Neural crest cell (in vitro differentiated cells): Measurements from ENCODE around the gene MAP3K6. TPM values are rescaled to one million over a fixed set of nuclear protein-coding genes. Genes with fewer than 3 reads are reported as not detected.

Experiments
- DNase-seq: peaks from one replicate; pipeline ENCODE4 v3.0.0; 2021; ENCODE audit warnings: low read depth, mixed read lengths, low spot score
- H3K27ac Mint-ChIP-seq: one replicate; pipeline ENCODE4 v1.8.0; 2021; ENCODE audit warnings: mild to moderate bottlenecking, mixed read lengths; ENCODE audit not compliant: unreplicated experiment
- H3K27me3 Mint-ChIP-seq: 2 replicates; pipeline ENCODE4 v1.8.0; 2021; ENCODE audit warnings: low read depth, mild to moderate bottlenecking, mixed read lengths
- H3K36me3 Mint-ChIP-seq: 2 replicates; pipeline ENCODE4 v1.8.0; 2021; ENCODE audit warnings: low read depth, mild to moderate bottlenecking, mixed read lengths
- H3K4me1 Mint-ChIP-seq: 2 replicates; pipeline ENCODE4 v1.8.0; 2021; ENCODE audit warnings: mixed read lengths
- H3K4me3 Mint-ChIP-seq: one replicate; pipeline ENCODE4 v1.8.0; 2021; ENCODE audit warnings: mild to moderate bottlenecking, mixed read lengths
- H3K9me3 Mint-ChIP-seq: 2 replicates; pipeline ENCODE4 v1.8.0; 2021; ENCODE audit warnings: mixed read lengths
- total RNA-seq: library from RNA; stranded (reverse); gene quantifications from 2 replicates; pipeline ENCODE4 v1.2.1, GENCODE V29; 2021
- TF ChIP-seq, protein P1 (sequence below): fragments of 200-600 bp; sonication (generic); conservative IDR thresholded peaks from 2 replicates; pipeline ENCODE4 v1.5.0; 2021; ENCODE audit warnings: antibody characterized with exemption, mild to moderate bottlenecking

The MAP3K6 gene
- total RNA-seq, 1 donor from 2014 or later = 13.6 TPM

DNA sequence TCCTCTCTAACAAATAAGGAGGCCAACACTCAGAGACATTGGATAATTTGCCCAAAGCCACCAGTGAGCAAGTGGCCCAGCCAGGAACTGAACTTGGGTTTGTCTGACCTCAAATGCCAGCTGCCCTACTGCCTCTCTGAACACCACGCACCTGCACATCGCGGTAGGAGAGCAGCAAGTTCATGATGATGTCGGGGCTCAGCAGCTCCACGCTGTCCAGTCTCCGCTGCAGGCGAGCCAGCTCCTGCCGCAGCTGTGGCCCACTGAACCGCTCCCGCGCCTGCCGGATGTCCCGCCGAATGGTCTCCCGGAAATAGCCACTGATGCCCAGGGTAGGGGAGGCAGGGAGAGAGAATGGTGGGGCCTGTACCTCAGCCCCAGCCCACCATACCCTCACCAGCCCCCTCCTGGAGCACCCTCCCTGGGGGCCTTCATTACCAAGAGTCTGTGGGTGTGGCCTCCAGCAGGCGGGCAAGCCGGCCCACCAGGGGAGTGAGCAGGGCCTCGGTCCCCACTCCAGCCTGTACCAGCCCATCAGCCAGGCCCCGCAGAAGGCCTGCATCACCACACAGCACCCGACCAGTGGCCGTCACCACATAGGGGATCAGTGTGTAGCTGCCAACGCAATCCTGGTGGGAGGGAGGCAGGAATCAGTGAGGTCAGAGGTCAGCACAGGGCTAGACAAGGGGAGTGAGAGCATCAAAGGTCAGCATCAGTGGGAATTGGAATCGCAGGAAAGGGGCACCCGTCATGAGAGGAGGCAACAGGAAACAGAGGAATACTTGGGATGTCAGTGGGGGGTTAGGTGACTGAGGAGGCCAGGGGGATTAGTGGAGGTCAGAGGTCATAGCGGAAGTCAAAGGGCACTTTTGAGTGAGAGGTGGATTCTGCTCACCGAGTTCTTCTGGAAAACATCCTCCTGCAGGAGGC is 2.7 kb downstream of the MAP3K6 start:
- H3K27ac Mint-ChIP-seq = no peak overlapping the region
- H3K4me3 Mint-ChIP-seq = peak overlapping the region; percentile 69
- no peaks in the 10 kb centered on the region for H3K9me3 Mint-ChIP-seq

DNA sequence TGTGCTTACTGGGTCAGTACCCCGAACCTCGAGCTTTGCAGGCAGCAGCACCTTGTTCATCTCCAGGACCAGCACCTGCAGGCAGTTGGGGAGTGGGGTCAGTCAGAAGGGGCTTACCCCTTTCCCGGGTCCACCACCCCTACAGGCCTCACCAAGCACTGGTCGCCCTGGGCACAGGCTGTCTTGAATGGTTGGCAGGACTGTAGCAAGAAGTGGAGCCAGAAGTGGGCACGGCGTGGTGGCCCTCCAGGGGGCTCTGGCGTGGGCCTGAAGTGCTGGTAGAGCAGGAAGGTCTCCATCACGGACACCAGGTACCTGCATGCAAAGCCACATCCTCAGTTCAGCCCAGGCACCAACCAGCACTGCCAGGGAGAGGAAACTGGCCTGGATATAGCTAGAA is 5.2 kb downstream of the MAP3K6 start:
- Mint-ChIP-seq H3K36me3 (no peaks in the 10 kb centered on the region), H3K9me3 (no peaks in the 10 kb centered on the region), H3K27me3 (peaks cover 36% of the 10 kb centered on the region), H3K4me1 (peaks cover 41% of the 10 kb centered on the region), H3K4me3 (no peak overlapping the region), H3K27ac (no peak overlapping the region)
- TF ChIP-seq, protein P1, sequence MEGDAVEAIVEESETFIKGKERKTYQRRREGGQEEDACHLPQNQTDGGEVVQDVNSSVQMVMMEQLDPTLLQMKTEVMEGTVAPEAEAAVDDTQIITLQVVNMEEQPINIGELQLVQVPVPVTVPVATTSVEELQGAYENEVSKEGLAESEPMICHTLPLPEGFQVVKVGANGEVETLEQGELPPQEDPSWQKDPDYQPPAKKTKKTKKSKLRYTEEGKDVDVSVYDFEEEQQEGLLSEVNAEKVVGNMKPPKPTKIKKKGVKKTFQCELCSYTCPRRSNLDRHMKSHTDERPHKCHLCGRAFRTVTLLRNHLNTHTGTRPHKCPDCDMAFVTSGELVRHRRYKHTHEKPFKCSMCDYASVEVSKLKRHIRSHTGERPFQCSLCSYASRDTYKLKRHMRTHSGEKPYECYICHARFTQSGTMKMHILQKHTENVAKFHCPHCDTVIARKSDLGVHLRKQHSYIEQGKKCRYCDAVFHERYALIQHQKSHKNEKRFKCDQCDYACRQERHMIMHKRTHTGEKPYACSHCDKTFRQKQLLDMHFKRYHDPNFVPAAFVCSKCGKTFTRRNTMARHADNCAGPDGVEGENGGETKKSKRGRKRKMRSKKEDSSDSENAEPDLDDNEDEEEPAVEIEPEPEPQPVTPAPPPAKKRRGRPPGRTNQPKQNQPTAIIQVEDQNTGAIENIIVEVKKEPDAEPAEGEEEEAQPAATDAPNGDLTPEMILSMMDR = no peak
- DNase-seq = no peak

More for the DNA sequence above, 2.7 kb downstream of the MAP3K6 start:
- Mint-ChIP-seq H3K4me1 (peaks cover 51% of the 10 kb centered on the region), H3K36me3 (no peaks in the 10 kb centered on the region), H3K27me3 (peaks cover 22% of the 10 kb centered on the region)
- DNase-seq = no peak
- TF ChIP-seq, protein P1 = no peak

DNA sequence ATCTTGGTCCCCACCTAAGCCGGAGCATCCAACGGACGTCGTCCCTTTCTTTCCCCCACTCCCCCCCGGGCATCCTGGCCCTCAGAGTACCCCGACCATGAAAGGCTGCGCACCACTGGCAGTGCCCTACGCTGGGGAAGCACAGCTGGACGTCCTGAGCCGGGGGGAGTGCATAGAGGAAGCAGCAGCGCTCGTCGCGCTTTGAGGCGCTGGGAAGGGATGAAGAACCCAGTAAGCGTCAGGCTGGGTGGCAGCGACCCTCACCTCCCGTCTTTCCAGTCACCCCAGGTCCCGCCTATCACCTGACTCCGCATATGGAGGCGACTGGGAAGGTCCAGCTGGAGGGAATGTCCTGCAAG is 5.7 kb downstream of the MAP3K6 start:
- TF ChIP-seq, protein P1 = no peak
- Mint-ChIP-seq H3K9me3 (no peaks in the 10 kb centered on the region), H3K27me3 (peaks cover 36% of the 10 kb centered on the region), H3K36me3 (no peaks in the 10 kb centered on the region), H3K4me3 (peak overlapping the region; percentile 19), H3K4me1 (peaks cover 41% of the 10 kb centered on the region), H3K27ac (no peak overlapping the region)
- no peak for DNase-seq

DNA sequence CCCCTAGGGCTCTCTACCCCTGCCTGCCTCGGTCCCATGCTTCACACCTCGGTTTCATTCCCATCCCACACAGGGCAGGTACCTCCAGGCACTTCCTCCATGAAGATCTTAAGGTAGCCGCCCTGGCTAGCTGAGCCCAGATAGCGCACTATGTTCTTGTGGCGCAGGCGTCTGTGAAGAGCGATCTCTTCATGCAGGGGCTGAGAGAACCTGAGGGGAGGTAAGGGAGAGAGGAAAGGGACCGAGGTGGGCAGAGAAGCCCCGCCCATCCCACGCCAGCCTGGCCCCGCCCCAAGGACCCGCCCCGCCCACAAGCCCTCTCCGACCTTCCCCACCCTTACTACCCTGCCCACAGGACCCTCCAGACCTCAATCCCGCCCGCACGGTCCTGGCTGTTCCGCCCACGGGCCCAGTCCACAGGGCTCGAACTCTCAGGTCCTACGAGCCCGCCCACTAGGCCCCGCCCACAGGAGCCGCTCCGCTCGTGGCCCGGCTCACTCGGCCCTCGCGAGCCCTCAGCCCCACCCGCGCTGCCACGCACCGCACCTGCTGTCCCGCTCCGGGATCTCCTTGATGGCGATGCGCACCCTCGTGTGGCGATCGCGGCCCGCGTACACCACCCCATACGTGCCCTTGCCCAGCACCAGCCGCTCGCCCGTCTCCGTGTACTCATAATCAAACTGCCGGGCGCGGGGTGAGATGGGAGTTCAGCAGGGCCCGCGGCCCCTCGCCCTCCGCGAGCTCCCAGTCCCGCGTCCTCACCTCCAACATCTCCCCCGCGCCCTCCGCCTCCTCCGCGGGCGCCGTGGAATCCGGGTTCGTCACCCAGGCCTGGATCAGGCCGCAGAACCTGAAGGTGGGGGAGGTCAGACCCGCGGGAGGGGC is 6.4 kb downstream of the MAP3K6 start:
- no peak for DNase-seq
- Mint-ChIP-seq H3K4me1 (peaks cover 35% of the 10 kb centered on the region), H3K27me3 (peaks cover 36% of the 10 kb centered on the region), H3K27ac (no peak overlapping the region), H3K36me3 (no peaks in the 10 kb centered on the region), H3K4me3 (peak overlapping the region; percentile 73), H3K9me3 (no peaks in the 10 kb centered on the region)
- TF ChIP-seq, protein P1 = no peak

DNA sequence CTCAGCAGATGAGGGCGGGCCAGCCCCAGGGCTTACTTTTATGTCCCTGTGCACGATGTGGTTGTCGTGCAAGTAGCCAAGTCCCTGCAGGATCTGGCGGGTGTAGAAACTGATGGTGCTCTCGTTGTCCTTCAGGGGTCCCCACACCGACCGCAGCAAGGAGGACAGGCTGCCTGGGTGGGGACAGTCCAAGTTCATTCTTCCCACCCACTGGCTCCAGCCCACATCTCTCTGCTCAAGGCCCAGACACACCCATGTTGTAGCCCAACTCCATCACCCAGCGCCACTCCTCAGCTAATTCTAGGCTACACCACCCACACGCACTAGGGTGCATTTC is 7.0 kb downstream of the MAP3K6 start:
- Mint-ChIP-seq H3K27ac (no peak overlapping the region), H3K4me1 (peaks cover 29% of the 10 kb centered on the region), H3K4me3 (peak overlapping the region; percentile 73), H3K27me3 (peaks cover 36% of the 10 kb centered on the region), H3K36me3 (no peaks in the 10 kb centered on the region), H3K9me3 (no peaks in the 10 kb centered on the region)
- no peak for DNase-seq
- TF ChIP-seq, protein P1 = no peak
